Measurements from ENCODE around the gene ZNF407. TPM values are rescaled to one million over a fixed set of nuclear protein-coding genes. Genes with fewer than 3 reads are reported as not detected.

The ZNF407 gene
- total and polyA plus RNA-seq, 2 experiments from 2014 or later, result 2.1 to 10.4 TPM

- TF ChIP-seq NANOG (IDR thresholded peaks at IDR 0.05; ENCODE audit: borderline replicate concordance) (no peak), ETS1 (IDR thresholded peaks at IDR 0.05) (no peak)
Observed at GRCh38 chr18:74989134-74989533, 391.5 kb downstream of the ZNF407 start (continued).

- Histone ChIP-seq H3K36me3 (ENCODE audit: insufficient read depth) (no peaks in the 10 kb centered on the region), H3K4me1 (ENCODE audit: insufficient read depth) (peaks cover 11% of the 10 kb centered on the region; the same call in 1 of the 2 replicates), H3K27me3 (ENCODE audit: insufficient read depth) (no peaks in the 10 kb centered on the region), H3K9me2 (ENCODE audit: insufficient read depth) (no peaks in the 10 kb centered on the region), H3K27ac (ENCODE audit: low read depth) (no peak overlapping the region), H4K20me1 (replicated peaks; ENCODE audit: insufficient read depth) (no peaks in the 10 kb centered on the region), H3K4me3 (no peak overlapping the region), H3F3A (replicated peaks; ENCODE audit: low read depth) (no peaks in the 10 kb centered on the region), H2AFZ (no peak overlapping the region), H3K79me2 (replicated peaks; ENCODE audit: insufficient read depth) (no peaks in the 10 kb centered on the region), H3K4me2 (no peak overlapping the region)
- Mint-ChIP-seq H3K9me3 (no peaks in the 10 kb centered on the region), H3K4me1 (peaks cover 19% of the 10 kb centered on the region), H3K4me3 (no peak overlapping the region), H3K27me3 (ENCODE audit: insufficient read depth, low read depth, poor library complexity) (no peaks in the 10 kb centered on the region), H3K27ac (no peak overlapping the region), H3K36me3 (ENCODE audit: low read depth) (no peaks in the 10 kb centered on the region)
- ATAC-seq (no peak), DNase-seq (ENCODE audit: low spot score) (no peak)
- TF ChIP-seq ZNF331 (CRISPR knock-in tag; IDR thresholded peaks at IDR 0.05; ENCODE audit: low read depth) (no peak), ZNF462 (CRISPR knock-in tag; IDR thresholded peaks at IDR 0.05) (no peak), JUNB (IDR thresholded peaks at IDR 0.05; ENCODE audit: unreplicated experiment) (no peak), EZH2phosphoT487 (IDR thresholded peaks at IDR 0.05; ENCODE audit: unreplicated experiment) (no peak), CTCF (conservative IDR thresholded peaks at IDR 0.05; ENCODE audit: low read depth in 2 of 2) (no peak), ETS1 (IDR thresholded peaks at IDR 0.05) (no peak), STAT1 (IDR thresholded peaks at IDR 0.05; ENCODE audit: unreplicated experiment) (no peak), CREB1 (CRISPR knock-in tag; IDR thresholded peaks at IDR 0.05; ENCODE audit: low read depth) (no peak), REST (IDR thresholded peaks at IDR 0.05; ENCODE audit: unreplicated experiment) (no peak), NANOG (IDR thresholded peaks at IDR 0.05; ENCODE audit: borderline replicate concordance) (no peak), ZNF114 (CRISPR knock-in tag; IDR thresholded peaks at IDR 0.05) (no peak)
Observed at GRCh38 chr18:74990563-74991081, 393.0 kb downstream of the ZNF407 start.
